Measurements from ENCODE around the gene HSD3B7. TPM values are rescaled to one million over a fixed set of nuclear protein-coding genes. Genes with fewer than 3 reads are reported as not detected.

Gene HSD3B7
- polyA plus RNA-seq, 1 donor (not counting 4 experiments of a cell fraction or from before 2014, with no cell fraction given) = 2.0 TPM

GRCh38 chr16:30983289-30983889 lies 1.6 kb upstream of the HSD3B7 start:
- H4K20me1 ChIP-seq (ENCODE audit: control insufficient read depth, extremely low read depth, insufficient read depth, low read length) = no peaks in the 10 kb centered on the region
- H3K79me2 ChIP-seq (ENCODE audit: control insufficient read depth, insufficient read depth, low read length) = no peaks in the 10 kb centered on the region
- H3K36me3 ChIP-seq (ENCODE audit: control insufficient read depth in 2 of 2, extremely low read depth in 1 of 2, insufficient read depth in 2 of 2, low read length in 2 of 2) = peaks cover 13 to 14% of the 10 kb centered on the region in 2 experiments
- H2AFZ ChIP-seq (ENCODE audit: control insufficient read depth, low read length) = no peak overlapping the region
- no peaks in the 10 kb centered on the region for H3K9me3 ChIP-seq (ENCODE audit: control insufficient read depth, low read depth, low read length)
- H3K27me3 ChIP-seq (ENCODE audit: control insufficient read depth, extremely low read depth, insufficient read depth, low read length) = no peaks in the 10 kb centered on the region
- no peak overlapping the region for H3K4me3 ChIP-seq (ENCODE audit: control insufficient read depth in 2 of 3, extremely low read depth in 1 of 3, insufficient read depth in 2 of 3, low read depth in 1 of 3, low read length in 3 of 3)
- no peak for FAIRE-seq
- peaks cover 15% of the 10 kb centered on the region for H3K4me1 ChIP-seq (ENCODE audit: control insufficient read depth, extremely low read depth, insufficient read depth, low read length)
- dilution Hi-C loops (cut with MboI; ENCODE audit: extremely low pct_ligation_motif_present, low sequenced_read_pairs) = no loop called here
- TF ChIP-seq CTCF (optimal IDR thresholded peaks at IDR 0.05 in 1 of 3, IDR thresholded peaks at IDR 0.05 in 1 of 3, conservative IDR thresholded peaks at IDR 0.05 in 1 of 3; ENCODE audit: extremely low read depth in 1 of 3, insufficient read depth in 2 of 3, low read length in 3 of 3) (no peak), EZH2 (IDR thresholded peaks at IDR 0.05; ENCODE audit: low read length) (no peak)
- H3K4me2 ChIP-seq (ENCODE audit: control insufficient read depth, extremely low read depth, insufficient read depth, low read depth, low read length) = no peak overlapping the region
- H3K9ac ChIP-seq (ENCODE audit: control insufficient read depth, extremely low read depth, insufficient read depth, low read length) = no peak overlapping the region
- DNase-seq (ENCODE audit: low read depth, low spot score) = no peak
- H3K27ac ChIP-seq (ENCODE audit: control insufficient read depth, insufficient read depth, low read length) = no peak overlapping the region
- no peaks in the 10 kb centered on the region for H3K9me1 ChIP-seq (ENCODE audit: control insufficient read depth, extremely low read depth, insufficient read depth, low read length)

- Histone ChIP-seq H3K4me1 (ENCODE audit: control insufficient read depth, extremely low read depth, insufficient read depth, low read length) (peaks cover 15% of the 10 kb centered on the region), H3K79me2 (ENCODE audit: control insufficient read depth, insufficient read depth, low read length) (no peaks in the 10 kb centered on the region), H3K27me3 (ENCODE audit: control insufficient read depth, extremely low read depth, insufficient read depth, low read length) (no peaks in the 10 kb centered on the region), H3K27ac (ENCODE audit: control insufficient read depth, insufficient read depth, low read length) (no peak overlapping the region), H3K9ac (ENCODE audit: control insufficient read depth, extremely low read depth, insufficient read depth, low read length) (no peak overlapping the region), H3K4me3 (ENCODE audit: control insufficient read depth in 2 of 3, extremely low read depth in 1 of 3, insufficient read depth in 2 of 3, low read depth in 1 of 3, low read length in 3 of 3) (no peak overlapping the region), H4K20me1 (ENCODE audit: control insufficient read depth, extremely low read depth, insufficient read depth, low read length) (no peaks in the 10 kb centered on the region), H2AFZ (ENCODE audit: control insufficient read depth, low read length) (no peak overlapping the region), H3K4me2 (ENCODE audit: control insufficient read depth, extremely low read depth, insufficient read depth, low read depth, low read length) (no peak overlapping the region), H3K9me1 (ENCODE audit: control insufficient read depth, extremely low read depth, insufficient read depth, low read length) (no peaks in the 10 kb centered on the region), H3K36me3 (ENCODE audit: control insufficient read depth in 2 of 2, extremely low read depth in 1 of 2, insufficient read depth in 2 of 2, low read length in 2 of 2) (peaks cover 11 to 14% of the 10 kb centered on the region in 2 experiments), H3K9me3 (ENCODE audit: control insufficient read depth, low read depth, low read length) (no peaks in the 10 kb centered on the region)
- no peak for DNase-seq (ENCODE audit: low read depth, low spot score)
- dilution Hi-C loops (cut with MboI; ENCODE audit: extremely low pct_ligation_motif_present, low sequenced_read_pairs) = no loop called here
- TF ChIP-seq EZH2 (IDR thresholded peaks at IDR 0.05; ENCODE audit: low read length) (no peak), CTCF (optimal IDR thresholded peaks at IDR 0.05 in 1 of 3, IDR thresholded peaks at IDR 0.05 in 1 of 3, conservative IDR thresholded peaks at IDR 0.05 in 1 of 3; ENCODE audit: extremely low read depth in 1 of 3, insufficient read depth in 2 of 3, low read length in 3 of 3) (no peak)
- no peak for FAIRE-seq
Observed at GRCh38 chr16:30983898-30984610, 953 bp upstream of the HSD3B7 start.
